ENCODE data around the gene FYN.

Gene FYN

DNA sequence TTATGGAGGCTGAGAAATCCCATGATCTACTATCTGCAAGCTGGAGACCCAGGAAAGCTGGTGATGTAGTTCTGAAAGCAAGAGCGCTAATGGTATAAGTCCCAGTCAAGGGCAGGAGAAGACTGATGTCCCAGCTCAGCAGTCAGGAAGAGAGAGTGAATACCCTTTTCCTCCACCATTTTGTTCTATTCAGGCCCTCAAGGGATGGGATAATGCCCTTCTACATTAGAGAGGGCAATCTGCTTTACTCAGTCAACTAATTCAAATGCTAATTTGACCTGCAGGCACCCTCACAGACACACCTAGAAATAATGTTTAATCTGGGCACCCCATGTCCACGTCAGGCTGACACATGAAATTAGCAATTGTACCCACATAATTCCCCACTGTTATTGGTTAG lies 10.8 kb upstream of the FYN start:
- no peak for DNase-seq

DNA sequence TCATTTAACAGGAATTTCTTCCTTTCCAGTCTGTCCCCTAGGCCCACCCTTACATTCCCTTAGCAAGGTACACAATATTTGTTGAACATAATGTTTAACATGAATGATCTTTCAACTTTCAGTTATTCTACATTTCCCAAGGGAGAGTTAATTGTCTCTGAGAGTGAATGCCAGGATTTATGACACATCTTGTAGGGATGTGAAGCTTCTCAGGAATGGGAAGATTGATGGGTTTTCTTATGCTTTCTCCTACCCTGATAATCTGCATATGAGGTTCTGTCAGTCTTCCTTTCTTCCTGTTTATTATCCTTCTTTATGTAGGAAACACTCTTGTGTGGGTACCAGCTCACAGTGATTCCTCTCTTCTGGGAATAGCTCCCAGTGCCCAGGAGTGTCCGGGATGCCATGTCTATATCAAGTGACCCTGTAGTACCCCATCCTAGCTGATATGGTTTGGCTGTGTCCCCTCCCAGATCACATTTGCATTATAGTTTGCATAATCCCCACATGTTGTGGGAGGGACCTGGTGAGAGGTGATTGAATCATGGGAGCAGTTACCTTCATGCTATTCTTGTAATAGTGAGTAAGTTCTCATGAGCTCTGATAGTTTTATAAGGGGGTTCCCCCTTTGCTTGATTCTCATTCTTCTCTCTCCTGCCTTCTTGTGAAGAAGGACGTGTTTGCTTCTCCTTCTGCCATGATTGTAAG lies 7.1 kb upstream of the FYN start:
- no peak for DNase-seq

DNA sequence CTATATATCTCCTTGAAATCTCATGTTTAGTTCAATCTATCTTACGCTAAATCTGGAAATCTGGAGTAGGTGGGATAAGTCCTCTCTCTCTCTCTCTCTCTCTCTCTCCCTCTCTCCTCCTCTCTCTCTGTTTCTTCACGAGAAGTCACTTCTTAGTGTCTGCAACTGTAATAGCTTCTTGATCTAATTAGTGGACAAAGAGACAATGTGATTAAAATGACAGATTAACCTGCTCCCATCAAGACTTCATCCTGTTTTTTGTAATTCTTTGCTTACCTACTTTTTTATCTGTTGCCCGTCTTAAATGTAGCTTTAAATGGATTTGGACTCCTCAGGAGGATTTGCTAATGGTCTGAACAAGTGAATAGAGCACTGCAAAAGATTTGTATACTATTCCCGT lies 2.5 kb upstream of the FYN start:
- DNase-seq = no peak

DNA sequence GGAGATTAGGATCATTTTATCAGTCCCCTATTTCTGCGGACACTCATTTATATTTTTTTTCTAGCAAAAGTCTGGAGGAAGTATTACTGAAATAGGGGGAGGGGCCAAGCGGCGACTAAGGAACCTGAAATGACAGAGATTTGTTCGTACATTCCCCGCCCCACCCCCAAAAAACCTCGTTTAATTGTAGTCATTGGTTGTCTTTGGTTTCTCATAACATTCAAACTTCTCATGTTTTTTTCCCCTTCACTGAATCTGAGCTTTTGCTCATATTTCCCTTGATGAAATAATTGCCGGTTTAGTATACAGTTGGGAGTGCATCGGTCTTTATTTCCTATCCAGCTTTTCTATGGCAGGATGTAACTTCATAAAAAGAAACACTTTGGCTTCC lies 768 bp upstream of the FYN start:
- peak in 4 of 56 donors; percentile 6 to 41 (median 14) for DNase-seq

DNA sequence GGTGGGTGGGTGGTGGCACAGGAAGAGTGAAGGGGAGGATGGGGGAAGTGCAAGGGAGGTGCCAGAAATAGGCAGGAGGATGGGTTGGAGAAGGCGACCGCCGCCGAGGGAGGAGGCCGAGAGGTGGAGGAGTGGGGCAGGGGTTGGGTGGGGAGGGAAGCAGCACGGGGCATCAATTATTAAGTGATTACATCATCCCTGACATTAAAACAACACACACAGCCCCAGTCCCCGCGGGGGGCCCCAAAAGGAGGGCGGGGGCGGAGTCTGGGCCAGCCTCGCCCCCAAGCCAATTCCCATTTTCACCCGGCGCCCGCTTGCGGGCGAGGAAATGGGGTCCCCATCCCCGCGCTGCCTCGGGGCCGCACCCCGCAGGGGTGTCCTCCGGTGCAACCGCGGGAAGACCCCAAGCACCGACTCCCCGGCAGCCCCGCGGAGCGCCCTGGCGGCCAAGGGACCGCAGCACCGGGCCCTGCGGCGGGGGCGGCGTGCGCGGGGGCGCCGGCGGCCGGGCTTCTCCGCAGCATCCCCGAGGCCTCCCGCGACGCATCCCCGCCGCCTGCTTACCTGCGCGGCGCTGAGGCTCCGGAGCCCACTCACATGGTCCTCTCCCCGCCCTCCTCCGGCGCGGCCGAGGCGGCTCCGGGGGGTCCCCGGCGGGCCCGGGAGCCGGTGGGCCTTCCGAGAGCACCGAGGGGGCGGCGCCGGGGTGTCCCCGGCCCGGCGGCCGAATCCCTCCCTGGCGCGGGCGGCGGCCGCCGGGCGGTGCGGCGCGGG lies 663 bp downstream of the FYN start:
- DNase-seq = peak in 33 of 56 donors; percentile 23 to 79 (median 58)

DNA sequence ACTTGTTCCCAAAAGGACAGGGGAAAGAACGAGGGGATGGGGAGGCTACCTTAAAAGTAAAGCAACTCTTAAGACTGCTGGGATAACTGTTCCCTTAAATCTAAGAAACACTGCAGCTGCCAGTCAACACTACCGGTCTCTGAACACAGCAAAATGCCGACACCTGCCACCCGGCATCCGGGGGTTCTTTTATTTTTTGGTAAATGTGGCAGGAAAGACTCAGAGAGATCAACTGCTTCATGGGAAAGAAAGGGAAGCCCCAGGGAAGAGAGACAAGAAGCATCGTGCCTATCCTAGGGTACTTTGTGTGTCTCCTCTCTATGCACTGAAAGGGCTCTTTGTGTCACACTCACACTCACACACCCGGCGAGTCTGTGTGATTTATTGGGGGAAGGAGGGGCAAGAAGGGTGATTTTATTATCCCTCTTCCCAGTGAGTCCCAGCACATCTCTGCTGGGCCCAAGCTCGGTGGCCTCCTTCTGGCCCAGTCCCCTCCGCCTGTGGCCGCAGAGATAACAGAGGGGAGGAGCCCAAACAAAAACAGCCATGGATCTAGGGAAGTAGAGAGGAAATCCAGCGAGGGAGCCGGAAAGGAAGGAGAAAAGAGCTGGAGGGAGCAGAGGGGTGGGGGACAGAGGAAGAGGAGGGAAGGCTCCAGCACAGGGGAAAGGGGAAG lies 1.4 kb downstream of the FYN start:
- DNase-seq = peak in 52 of 56 donors; percentile 10 to 84 (median 66)

DNA sequence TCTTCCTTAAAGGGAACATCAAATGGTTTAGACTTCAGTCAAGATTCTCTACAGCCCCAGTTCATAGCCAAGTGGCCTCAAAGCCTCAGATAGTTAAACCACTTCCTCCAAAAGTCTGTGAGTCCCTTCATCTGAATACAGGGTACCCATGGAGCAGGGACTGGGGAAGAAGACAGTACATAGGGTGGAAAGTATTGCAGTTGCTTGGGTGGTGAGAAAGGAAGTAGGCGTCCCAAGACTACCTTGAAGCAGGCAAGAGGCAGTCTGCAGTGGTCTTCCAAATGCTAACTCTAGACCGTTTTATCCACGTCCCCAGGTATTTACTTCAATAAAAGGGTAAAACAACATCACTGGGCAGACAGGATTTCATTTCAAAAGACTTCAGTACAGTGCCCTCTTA lies 2.0 kb downstream of the FYN start:
- peak in 1 of 56 donors; percentile 13 for DNase-seq

DNA sequence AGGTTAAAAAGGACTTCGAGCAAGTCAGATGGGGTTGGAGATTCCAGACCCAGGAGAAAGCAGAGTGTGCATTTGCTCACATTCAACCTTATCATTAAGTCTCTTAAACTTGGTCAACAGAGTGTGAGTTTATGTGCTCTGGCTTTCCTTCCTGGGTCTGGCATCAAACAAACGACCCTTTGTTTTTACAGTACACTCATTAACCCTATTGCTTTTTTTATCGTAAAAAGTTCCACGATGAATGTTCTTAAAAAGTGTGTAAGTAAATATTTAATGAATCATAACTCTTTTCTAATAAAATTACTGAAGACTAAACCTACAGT lies 2.5 kb downstream of the FYN start:
- no peak for DNase-seq

DNA sequence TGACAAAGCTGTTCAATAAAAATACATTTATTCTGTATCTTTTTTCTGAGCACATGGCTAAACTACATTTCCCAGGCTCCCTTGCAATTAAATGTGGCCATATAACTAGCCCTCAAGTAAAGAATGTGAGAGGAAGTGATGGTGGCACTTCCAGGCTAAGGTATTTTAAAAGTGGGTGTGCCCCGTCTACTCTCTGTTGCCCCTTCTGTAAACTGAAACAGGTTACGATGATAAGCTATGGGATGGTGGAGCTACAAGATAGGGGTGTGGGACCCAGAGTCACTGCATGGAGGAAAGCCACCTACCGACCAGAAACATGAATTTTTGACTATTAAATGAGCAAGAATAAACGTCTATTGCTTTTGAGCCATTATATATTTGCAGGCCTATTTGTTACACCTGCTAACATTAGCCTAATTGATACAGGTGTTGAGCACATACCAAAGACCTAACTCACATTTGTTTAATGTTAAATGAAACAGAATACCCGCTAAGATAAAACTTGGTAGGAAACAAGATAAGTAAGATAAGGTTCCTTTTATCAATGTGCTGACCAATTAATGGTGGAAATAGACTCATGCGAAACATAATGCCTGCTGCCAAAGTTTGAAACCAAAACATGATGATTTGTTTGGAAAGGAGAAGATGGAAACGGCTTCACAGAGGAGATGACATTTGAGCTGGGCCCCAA lies 3.1 kb downstream of the FYN start:
- no peak for DNase-seq

DNA sequence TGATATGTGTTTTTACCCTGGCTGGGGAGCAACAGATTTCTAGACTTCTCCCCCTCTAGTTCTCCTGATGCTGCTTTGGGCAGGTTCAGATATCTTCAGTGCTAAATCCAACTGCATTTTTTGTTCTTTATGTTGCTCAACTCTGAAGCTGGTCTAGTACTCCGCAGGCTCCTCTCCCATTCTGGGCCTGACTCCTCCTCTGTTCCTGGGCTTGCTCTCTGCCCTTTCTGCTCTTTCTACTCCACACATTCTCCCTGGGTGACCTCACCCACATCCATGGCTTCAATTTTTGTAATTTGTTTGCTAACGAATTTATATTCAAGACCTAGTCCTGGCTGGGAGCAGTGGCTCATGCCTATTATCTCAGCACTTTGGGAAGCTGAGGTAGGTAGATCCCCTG lies 6.4 kb downstream of the FYN start:
- DNase-seq = no peak

DNA sequence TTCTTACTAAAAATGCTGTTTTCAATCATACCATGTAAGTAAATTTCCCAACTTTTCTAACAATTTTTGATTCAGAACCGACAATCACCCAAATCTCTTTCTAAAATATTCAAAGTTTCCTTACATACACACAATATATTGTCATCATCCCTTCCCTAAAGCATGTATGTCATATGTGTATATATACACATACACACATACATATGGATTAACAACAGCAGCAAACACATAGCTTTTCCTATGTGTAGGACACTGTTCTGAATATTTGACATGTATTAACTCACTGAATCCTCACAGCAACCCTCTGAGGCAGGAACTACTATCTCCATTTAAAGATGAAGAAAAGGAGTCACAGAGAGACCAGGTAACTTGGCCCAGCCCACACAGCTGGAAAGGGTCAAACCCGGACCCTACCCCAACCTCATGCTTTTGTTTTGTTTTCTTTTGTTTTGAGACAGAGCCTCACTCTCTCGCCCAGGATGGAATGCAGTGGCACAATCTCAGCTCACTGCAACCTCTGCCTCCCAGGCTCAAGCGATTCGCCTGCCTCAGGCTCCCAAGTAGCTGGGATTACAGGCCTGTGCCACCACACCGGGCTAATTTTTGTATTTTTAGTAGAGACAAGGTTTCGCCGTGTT lies 7.2 kb downstream of the FYN start:
- no peak for DNase-seq

DNA sequence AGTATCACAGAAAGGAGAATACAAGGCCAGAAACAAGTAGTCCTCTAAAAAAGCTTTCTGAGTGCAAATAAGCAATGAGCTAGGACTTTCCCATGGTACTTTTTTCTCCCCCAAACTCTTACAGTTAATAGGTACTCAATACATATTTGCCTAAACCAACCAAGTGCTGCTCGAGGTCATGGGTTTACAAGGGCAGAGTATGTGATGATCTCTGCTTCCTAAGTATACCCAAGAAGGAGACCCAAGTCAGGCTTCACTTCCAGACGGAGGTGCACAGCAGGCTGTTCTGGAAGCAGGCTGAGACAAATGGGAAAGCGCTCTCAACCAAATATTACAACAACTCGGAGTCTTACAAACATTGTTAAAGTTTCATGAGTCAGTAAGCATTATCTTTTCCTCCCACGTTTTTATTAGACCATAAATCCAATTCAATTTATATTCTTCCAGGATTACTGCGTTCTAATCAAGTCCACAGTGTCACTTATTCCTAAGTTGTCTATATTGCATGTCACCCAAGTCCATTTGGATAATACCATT lies 8.1 kb downstream of the FYN start:
- no peak for DNase-seq

DNA sequence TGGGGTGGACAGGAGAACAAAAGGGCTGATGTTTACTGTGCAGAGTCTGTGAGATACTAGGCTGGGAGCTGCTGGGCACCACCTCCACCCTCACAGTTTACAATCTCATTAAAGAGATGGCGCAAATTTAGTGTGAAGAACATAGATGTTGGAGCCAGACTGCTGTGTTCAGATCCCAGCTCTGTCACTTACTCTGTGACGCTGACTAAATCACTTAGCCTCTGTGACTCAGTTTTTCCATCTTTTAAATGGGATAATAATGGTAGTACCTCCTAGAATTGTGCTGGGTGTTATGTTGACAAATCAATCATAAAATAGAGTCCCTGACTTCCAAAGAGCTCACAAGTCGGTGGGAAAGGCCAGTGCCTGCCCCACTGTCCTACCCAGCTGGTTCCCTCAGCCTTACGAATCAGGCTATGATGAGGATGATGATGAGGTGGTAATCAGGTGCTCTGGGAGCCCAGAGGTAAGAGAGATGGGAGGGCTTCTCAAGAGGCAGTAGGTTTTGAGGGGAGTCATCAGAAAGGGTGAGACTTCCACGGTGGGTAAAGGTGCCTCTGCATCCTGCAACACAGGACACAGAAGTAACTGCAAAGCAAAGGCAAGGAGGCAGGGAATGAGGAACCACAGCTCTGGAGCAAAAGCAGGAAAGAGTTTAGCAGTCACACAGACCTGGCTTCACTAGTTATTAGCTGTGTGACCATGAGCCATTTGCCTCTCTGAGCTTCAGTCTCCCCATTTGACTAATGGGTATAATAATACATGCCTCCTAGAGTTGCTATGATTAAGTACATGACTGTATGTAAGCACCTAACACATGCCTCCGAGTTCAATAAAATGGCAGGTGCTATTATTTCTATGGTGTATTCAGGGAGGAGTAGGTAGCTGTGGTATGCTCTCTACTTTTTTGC lies 8.9 kb downstream of the FYN start:
- DNase-seq = no peak

DNA sequence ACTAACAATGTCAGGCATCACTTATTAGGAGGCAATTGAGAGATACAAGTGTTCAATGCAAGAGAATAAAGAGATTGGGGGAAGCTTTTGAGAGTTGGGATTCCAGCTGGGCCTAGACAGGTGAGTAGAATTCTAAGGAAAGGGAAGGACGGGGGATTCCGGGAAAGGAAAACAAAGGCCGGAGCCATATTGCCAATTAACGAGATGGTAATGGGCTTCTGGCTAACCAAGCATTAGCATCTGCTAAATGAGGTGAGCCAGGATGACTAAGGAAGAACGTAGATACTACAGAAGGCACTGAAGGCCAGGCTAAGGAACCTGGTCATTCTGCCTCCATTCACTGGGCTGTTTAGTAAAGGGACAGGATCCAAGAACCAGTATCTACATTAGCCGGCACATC lies 10.5 kb downstream of the FYN start:
- DNase-seq = no peak

DNA sequence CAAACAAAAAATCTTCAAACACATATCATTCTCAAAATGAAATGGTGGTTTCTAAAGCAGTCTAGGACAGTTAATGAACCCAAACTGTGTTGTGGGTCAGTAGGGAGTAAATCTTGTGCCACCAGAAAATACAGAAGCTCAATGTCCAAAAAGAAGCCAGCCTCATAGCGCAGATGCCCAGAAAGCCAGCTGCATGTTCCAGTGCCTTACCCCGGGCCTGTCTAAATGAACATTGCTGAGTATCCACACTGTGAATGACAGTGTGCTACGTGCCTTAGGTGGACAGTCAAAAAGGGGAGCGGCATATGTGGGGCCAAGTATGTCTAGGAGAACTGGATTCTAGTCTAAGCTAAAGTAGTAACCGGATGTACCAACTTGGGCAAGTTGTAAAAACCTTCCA lies 10.9 kb downstream of the FYN start:
- peak in 7 of 56 donors; percentile 9 to 33 (median 25) for DNase-seq

DNA sequence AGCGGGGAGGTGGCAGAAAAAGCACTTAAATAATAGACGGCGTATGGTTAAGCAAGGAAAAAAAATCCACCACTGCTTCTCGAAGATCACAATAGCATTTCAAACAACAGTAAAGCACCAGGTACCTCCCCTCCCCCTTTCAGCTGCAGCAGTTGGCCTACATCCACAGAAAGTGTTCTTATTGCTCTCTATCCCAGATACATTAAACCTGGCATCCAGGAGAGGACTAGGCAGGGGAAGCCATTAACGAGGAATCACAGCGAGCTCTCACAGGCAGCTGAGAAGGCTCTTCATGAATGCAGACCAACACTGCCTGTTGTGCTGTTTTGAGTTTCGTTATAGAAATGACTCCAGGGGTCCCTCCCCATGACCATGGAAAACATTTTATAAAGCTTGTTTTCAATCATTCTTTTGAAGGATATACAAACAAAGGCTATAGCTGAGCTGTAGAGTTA lies 11.8 kb downstream of the FYN start:
- DNase-seq = no peak

DNA sequence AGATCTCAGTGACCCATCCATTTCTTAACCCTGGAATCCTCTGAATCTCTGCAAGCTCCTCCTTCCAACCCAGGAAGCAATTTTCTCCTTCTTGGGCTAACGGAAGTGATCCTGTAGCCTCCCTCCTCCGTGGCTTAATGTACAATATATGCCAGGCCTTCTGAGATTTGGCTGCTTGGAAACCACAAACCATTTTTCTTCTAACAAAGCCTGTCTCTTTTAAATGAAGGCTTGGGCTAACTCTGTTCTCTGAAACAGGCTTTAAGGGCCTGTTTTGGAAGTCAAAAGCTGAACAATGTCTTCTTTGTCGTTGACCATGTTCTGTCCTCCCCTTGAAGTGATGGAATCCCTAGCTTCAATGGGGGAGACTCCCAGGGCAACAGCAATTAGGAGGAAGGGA lies 14.9 kb downstream of the FYN start:
- DNase-seq = peak in 1 of 56 donors; percentile 21

DNA sequence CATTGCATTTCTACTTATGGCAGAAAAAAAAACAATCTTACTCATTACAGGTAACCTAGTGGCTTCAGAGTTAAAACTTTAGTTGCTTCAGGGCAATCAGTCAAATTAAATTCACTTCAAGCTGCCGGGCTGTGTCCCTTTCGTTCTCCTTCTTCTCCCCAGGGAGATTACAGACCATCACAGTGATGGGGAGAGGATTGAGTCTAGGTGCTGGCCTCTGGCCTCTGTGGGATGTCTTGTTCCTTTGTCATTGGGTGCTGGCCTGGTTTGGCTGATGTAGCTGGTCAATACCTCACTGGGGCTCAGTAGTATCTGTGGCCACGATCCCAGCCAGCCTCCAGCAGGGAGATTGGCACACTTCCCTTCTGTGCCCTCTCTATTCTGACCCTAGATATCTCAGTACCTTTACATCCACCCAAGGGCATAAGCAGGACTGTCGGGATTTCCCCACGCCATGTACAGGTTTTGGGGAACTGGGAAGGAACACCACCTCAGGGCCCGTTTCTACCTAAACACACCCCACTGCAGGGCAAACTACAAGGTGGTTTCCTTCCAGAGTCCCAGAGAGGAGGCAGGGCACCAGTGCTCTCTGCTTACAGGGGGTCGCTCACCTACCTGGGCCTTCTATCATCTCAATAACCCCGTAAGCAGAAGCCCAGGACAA lies 15.4 kb downstream of the FYN start:
- DNase-seq = no peak

DNA sequence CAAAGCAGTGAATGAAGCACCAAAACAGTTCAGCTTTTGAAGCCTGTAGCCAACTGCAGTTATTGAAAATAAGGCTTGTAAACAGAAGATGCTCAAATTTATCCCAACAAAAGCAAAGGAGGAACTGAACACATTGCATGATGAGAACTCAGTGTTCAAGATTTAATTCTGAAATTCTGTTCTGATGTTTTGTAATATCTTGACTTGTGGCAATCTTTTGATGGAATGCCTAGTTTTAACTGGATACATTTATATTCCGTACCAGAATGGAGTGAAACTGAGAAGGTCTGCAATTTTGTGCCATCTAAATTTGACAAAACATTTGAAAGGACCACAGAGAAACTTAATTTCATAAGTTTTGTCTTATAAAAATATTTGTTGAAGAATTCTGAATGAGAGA lies 17.5 kb downstream of the FYN start:
- no peak for DNase-seq

All from nucleus accumbens (tissue), 56 donors.